Esophagus squamous epithelium (tissue), 4 donors: ENCODE results near the gene ADCY5.

Experiments used
- POLR2A ChIP-seq, 4 donors: fragments of 450-650 bp; IDR thresholded peaks; one replicate each; pipeline ENCODE4 v1.6.1; 2017; ENCODE audit warnings: antibody characterized with exemption in 4 of 4, mild to moderate bottlenecking in 4 of 4, moderate library complexity in 3 of 4
- TF ChIP-seq, protein P1 (sequence below), 6 experiments: fragments of 450-650 bp in 4 of 6; fragments of 200-600 bp in 2 of 6; sonication (generic) in 2 of 6; IDR thresholded peaks; one replicate each; pipeline ENCODE4 v1.5.1; 2016 to 2019; ENCODE audit warnings: antibody characterized with exemption in 6 of 6, mild to moderate bottlenecking in 4 of 6, moderate library complexity in 4 of 6

DNA sequence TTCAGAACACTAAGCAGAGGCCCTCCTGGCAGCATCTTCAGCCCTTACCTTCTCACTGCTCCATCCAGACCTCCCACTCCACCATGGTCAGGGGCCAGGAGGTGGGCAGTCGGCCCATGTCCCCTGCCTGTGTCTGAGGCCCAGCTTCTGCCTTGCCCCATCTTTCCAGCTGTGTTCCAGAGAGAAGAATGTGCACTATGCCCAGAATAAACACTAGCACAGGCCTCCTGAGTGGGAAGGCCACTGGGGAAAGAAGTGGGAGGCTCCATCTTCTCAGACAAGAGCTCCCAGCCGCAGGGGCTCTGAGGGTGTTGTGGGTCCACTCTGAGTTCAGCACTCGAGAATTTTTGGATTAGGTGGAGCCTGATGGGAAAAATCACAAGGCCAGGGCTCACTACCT, 44.5 kb downstream of the ADCY5 start:
- TF ChIP-seq, protein P1, sequence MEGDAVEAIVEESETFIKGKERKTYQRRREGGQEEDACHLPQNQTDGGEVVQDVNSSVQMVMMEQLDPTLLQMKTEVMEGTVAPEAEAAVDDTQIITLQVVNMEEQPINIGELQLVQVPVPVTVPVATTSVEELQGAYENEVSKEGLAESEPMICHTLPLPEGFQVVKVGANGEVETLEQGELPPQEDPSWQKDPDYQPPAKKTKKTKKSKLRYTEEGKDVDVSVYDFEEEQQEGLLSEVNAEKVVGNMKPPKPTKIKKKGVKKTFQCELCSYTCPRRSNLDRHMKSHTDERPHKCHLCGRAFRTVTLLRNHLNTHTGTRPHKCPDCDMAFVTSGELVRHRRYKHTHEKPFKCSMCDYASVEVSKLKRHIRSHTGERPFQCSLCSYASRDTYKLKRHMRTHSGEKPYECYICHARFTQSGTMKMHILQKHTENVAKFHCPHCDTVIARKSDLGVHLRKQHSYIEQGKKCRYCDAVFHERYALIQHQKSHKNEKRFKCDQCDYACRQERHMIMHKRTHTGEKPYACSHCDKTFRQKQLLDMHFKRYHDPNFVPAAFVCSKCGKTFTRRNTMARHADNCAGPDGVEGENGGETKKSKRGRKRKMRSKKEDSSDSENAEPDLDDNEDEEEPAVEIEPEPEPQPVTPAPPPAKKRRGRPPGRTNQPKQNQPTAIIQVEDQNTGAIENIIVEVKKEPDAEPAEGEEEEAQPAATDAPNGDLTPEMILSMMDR (IDR thresholded peaks at IDR 0.05), result no peak
- TF ChIP-seq POLR2A (IDR thresholded peaks at IDR 0.05), result no peak
